ELR (cell line): ENCODE data around the gene PDE11A.
"Not testable (repeated sequence)": the region's sequence is repeated elsewhere in the genome, so short reads cannot be mapped to it uniquely, and the experiment has no call there.

Experiments
- DNase-seq: peaks from one replicate; pipeline ENCODE4 v3.0.0-alpha.2; 2015; ENCODE audit warnings: low read depth

PDE11A gene

GRCh38 chr2:177812713-177813396, 259.7 kb downstream of the PDE11A start:
- DNase-seq = peak; percentile 3

- DNase-seq = no peak
Observed at GRCh38 chr2:177810906-177811305, 261.7 kb downstream of the PDE11A start.

GRCh38 chr2:177808984-177809809, 263.4 kb downstream of the PDE11A start:
- DNase-seq = no peak

GRCh38 chr2:177806025-177806424, 266.6 kb downstream of the PDE11A start:
- no peak for DNase-seq

- peak; percentile 58 for DNase-seq
Observed at GRCh38 chr2:177799531-177799930, 273.0 kb downstream of the PDE11A start.

- no peak for DNase-seq
Observed at GRCh38 chr2:177797808-177798207, 274.8 kb downstream of the PDE11A start.

- DNase-seq = no peak
Observed at GRCh38 chr2:177796654-177797415, 275.7 kb downstream of the PDE11A start.

- DNase-seq = no peak
Observed at GRCh38 chr2:177796011-177796410, 276.6 kb downstream of the PDE11A start.

GRCh38 chr2:177785143-177785542, 287.4 kb downstream of the PDE11A start:
- not testable (repeated sequence) for DNase-seq

GRCh38 chr2:177784745-177785067, 287.9 kb downstream of the PDE11A start:
- no peak for DNase-seq

- DNase-seq = peak; percentile 70
Observed at GRCh38 chr2:177783835-177784744, 288.5 kb downstream of the PDE11A start.

GRCh38 chr2:177783091-177783490, 289.5 kb downstream of the PDE11A start:
- DNase-seq = no peak

GRCh38 chr2:177782613-177783012, 290.0 kb downstream of the PDE11A start:
- DNase-seq = no peak

- DNase-seq = no peak
Observed at GRCh38 chr2:177778472-177778871, 294.1 kb downstream of the PDE11A start.

- peak; percentile 65 for DNase-seq
Observed at GRCh38 chr2:177772529-177772928, 300.0 kb downstream of the PDE11A start.

- peak; percentile 34 for DNase-seq
Observed at GRCh38 chr2:177771191-177771590, 301.4 kb downstream of the PDE11A start.

- DNase-seq = no peak
Observed at GRCh38 chr2:177767768-177768167, 304.8 kb downstream of the PDE11A start.

GRCh38 chr2:177765698-177766097, 306.9 kb downstream of the PDE11A start:
- no peak for DNase-seq

GRCh38 chr2:177763531-177764265, 308.9 kb downstream of the PDE11A start:
- peak; percentile 78 for DNase-seq

GRCh38 chr2:177759443-177759842, 313.1 kb downstream of the PDE11A start:
- DNase-seq = no peak
